HepG2 (cell line): ENCODE results near the gene MTM1.

Experiments used
- CEBPB ChIP-seq: IDR thresholded peaks from 2 replicates; pipeline ENCODE4 v1.6.1; 2011; ENCODE audit warnings: low read depth, low read length, improper control_type of control experiment, borderline replicate concordance
- JUNB ChIP-seq: sonication (generic); formaldehyde crosslinking; IDR thresholded peaks from 2 replicates; pipeline ENCODE4 v1.8.0; 2022; ENCODE audit warnings: missing genetic modification reagents, mild to moderate bottlenecking, borderline replicate concordance
- NFIC ChIP-seq: IDR thresholded peaks from 2 replicates; pipeline ENCODE4 v1.6.1; 2012; ENCODE audit warnings: mild to moderate bottlenecking, low read length, inconsistent platforms
- POLR2AphosphoS5 ChIP-seq: IDR thresholded peaks from 2 replicates; pipeline ENCODE4 v1.6.1; 2012; ENCODE audit warnings: low read depth, low read length
- RAD21 ChIP-seq: fragments of 450-650 bp; formaldehyde crosslinking; IDR thresholded peaks from 2 replicates; pipeline ENCODE4 v1.5.0; 2020; ENCODE audit warnings: mild to moderate bottlenecking
- SAFB2 ChIP-seq: sonication (generic); formaldehyde crosslinking; IDR thresholded peaks from 2 replicates; pipeline ENCODE4 v1.5.1; 2020; ENCODE audit warnings: missing genetic modification reagents, low read depth, mild to moderate bottlenecking, borderline replicate concordance
- STAG1 ChIP-seq: sonication (generic); formaldehyde crosslinking; IDR thresholded peaks from 2 replicates; pipeline ENCODE4 v1.4.0; 2020; ENCODE audit warnings: missing genetic modification reagents
- ZNF354B ChIP-seq: sonication (generic); formaldehyde crosslinking; IDR thresholded peaks from 2 replicates; pipeline ENCODE4 v1.8.0; 2022; ENCODE audit warnings: mild to moderate bottlenecking, missing genetic modification reagents
- ZNF891 ChIP-seq: sonication (generic); formaldehyde crosslinking; IDR thresholded peaks from 2 replicates; pipeline ENCODE4 v1.5.0; 2020; ENCODE audit warnings: mild to moderate bottlenecking, missing genetic modification reagents
- TF ChIP-seq, protein P1 (sequence below): sonication (generic); formaldehyde crosslinking; IDR thresholded peaks from 2 replicates; pipeline ENCODE4 v1.5.0; 2020; ENCODE audit warnings: mild to moderate bottlenecking, missing genetic modification reagents, moderate library complexity
- TF ChIP-seq, protein P2 (sequence below): sonication (generic); formaldehyde crosslinking; IDR thresholded peaks from 2 replicates; pipeline ENCODE4 v1.4.0; 2020; ENCODE audit warnings: missing genetic modification reagents
- TF ChIP-seq, protein P3 (sequence below): sonication (generic); formaldehyde crosslinking; IDR thresholded peaks from 2 replicates; pipeline ENCODE4 v1.5.1; 2020; ENCODE audit warnings: missing genetic modification reagents, mild to moderate bottlenecking, borderline replicate concordance

DNA sequence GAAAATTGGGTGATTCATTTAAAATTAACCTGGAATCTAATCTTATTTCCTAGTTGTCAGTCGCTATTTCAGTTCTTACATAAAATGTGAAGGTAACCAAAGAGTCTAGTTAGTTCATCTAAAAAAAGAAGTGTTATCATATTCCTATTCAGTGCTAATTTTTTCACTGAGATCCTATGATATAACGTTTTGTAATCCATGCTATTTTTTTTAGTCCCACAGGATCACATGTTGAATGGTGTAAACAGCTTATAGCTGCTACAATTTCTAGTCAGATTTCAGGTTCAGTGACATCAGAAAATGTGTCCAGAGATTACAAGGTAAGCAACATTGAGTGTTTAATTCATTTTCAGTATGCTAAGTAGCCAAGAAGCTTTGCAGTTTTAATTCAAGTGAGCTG is 130.6 kb downstream of the MTM1 start:
- TF ChIP-seq ZNF354B (CRISPR knock-in tag) (no peak), STAG1 (CRISPR knock-in tag) (no peak), POLR2AphosphoS5 (no peak), JUNB (no peak), RAD21 (CRISPR knock-in tag) (no peak), ZNF891 (CRISPR knock-in tag) (no peak), CEBPB (no peak), NFIC (no peak), SAFB2 (no peak)
- TF ChIP-seq, protein P1, sequence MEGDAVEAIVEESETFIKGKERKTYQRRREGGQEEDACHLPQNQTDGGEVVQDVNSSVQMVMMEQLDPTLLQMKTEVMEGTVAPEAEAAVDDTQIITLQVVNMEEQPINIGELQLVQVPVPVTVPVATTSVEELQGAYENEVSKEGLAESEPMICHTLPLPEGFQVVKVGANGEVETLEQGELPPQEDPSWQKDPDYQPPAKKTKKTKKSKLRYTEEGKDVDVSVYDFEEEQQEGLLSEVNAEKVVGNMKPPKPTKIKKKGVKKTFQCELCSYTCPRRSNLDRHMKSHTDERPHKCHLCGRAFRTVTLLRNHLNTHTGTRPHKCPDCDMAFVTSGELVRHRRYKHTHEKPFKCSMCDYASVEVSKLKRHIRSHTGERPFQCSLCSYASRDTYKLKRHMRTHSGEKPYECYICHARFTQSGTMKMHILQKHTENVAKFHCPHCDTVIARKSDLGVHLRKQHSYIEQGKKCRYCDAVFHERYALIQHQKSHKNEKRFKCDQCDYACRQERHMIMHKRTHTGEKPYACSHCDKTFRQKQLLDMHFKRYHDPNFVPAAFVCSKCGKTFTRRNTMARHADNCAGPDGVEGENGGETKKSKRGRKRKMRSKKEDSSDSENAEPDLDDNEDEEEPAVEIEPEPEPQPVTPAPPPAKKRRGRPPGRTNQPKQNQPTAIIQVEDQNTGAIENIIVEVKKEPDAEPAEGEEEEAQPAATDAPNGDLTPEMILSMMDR (CRISPR knock-in tag): no peak
- TF ChIP-seq, protein P2, sequence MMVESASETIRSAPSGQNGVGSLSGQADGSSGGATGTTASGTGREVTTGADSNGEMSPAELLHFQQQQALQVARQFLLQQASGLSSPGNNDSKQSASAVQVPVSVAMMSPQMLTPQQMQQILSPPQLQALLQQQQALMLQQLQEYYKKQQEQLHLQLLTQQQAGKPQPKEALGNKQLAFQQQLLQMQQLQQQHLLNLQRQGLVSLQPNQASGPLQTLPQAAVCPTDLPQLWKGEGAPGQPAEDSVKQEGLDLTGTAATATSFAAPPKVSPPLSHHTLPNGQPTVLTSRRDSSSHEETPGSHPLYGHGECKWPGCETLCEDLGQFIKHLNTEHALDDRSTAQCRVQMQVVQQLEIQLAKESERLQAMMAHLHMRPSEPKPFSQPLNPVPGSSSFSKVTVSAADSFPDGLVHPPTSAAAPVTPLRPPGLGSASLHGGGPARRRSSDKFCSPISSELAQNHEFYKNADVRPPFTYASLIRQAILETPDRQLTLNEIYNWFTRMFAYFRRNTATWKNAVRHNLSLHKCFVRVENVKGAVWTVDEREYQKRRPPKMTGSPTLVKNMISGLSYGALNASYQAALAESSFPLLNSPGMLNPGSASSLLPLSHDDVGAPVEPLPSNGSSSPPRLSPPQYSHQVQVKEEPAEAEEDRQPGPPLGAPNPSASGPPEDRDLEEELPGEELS (CRISPR knock-in tag): no peak
- TF ChIP-seq, protein P3, sequence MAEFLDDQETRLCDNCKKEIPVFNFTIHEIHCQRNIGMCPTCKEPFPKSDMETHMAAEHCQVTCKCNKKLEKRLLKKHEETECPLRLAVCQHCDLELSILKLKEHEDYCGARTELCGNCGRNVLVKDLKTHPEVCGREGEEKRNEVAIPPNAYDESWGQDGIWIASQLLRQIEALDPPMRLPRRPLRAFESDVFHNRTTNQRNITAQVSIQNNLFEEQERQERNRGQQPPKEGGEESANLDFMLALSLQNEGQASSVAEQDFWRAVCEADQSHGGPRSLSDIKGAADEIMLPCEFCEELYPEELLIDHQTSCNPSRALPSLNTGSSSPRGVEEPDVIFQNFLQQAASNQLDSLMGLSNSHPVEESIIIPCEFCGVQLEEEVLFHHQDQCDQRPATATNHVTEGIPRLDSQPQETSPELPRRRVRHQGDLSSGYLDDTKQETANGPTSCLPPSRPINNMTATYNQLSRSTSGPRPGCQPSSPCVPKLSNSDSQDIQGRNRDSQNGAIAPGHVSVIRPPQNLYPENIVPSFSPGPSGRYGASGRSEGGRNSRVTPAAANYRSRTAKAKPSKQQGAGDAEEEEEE (CRISPR knock-in tag): no peak
